SK-N-SH (cell line): ENCODE measurements around the gene GDPD3. TPM values are rescaled to one million over a fixed set of nuclear protein-coding genes. Genes with fewer than 3 reads are reported as not detected.

Source experiments
- CTCF ChIA-PET: fragments of 300-600, 350-600 bp; formaldehyde crosslinking; extraction: SDS; loops from one replicate; lab custom pipeline; 2021; lab: Yijun Ruan, JAX
- POLR2A ChIA-PET: fragments of 350-600 bp; sonication (Branson Sonifier 250); formaldehyde crosslinking; extraction: SDS; loops from one replicate; lab custom pipeline; 2020; ENCODE audit warnings: antibody characterized with exemption, inconsistent platforms; lab: Yijun Ruan, JAX
- DNase-seq: peaks from one replicate; pipeline ENCODE4 v3.0.0; 2012
- H2AFZ ChIP-seq: fragments of 200-600 bp; sonication (generic); 2 replicates; pipeline ENCODE4 v1.8.1; 2016; ENCODE audit warnings: antibody characterized with exemption, mild to moderate bottlenecking, low read depth
- H3F3A ChIP-seq: fragments of 200-600 bp; sonication (generic); replicated peaks from 2 replicates; pipeline ENCODE3; 2016; ENCODE audit warnings: antibody characterized with exemption, mild to moderate bottlenecking; ENCODE audit not compliant: insufficient read depth
- H3K27ac ChIP-seq, 2 experiments: fragments of 200-500 bp in 1 of 2; fragments of 200-600 bp in 1 of 2; sonication (Bioruptor generic) in 1 of 2; sonication (generic), shearing (Covaris generic) in 1 of 2; 2 replicates each; pipeline versions ENCODE4 v1.5.1 to v1.6.1; 2014 to 2016; ENCODE audit warnings: low read depth in 2 of 2, inconsistent platforms in 1 of 2, low read length in 1 of 2, mild to moderate bottlenecking in 1 of 2, mixed read lengths in 1 of 2
- H3K27me3 ChIP-seq: fragments of 200-600 bp; sonication (generic), shearing (Covaris generic); 2 replicates; pipeline ENCODE4 v1.6.1; 2016; ENCODE audit warnings: mixed run types; ENCODE audit not compliant: insufficient read depth
- H3K36me3 ChIP-seq, 2 experiments: fragments of 200-500 bp in 1 of 2; fragments of 200-600 bp in 1 of 2; sonication (Bioruptor generic) in 1 of 2; sonication (generic) in 1 of 2; replicated peaks in 1 of 2; 2 replicates each; pipeline versions ENCODE3 to v1.5.1; 2014 to 2016; ENCODE audit warnings: low read length in 1 of 2, mild to moderate bottlenecking in 1 of 2; ENCODE audit not compliant: insufficient read depth in 2 of 2, control insufficient read depth in 1 of 2
- H3K4me1 ChIP-seq, 2 experiments: fragments of 200-500 bp in 1 of 2; fragments of 200-600 bp in 1 of 2; sonication (Bioruptor generic) in 1 of 2; sonication (generic), shearing (Covaris generic) in 1 of 2; 2 replicates each; pipeline versions ENCODE4 v1.5.1 to v1.6.1; 2014 to 2016; ENCODE audit warnings: low read depth in 1 of 2, low read length in 1 of 2, mixed run types in 1 of 2; ENCODE audit not compliant: insufficient read depth in 2 of 2, control insufficient read depth in 1 of 2
- H3K4me2 ChIP-seq: fragments of 200-600 bp; sonication (generic), shearing (Covaris generic); 2 replicates; pipeline ENCODE4 v1.6.1; 2017; ENCODE audit warnings: mixed run types
- H3K4me3 ChIP-seq, 2 experiments: fragments of 200-500 bp in 1 of 2; fragments of 200-600 bp in 1 of 2; sonication (Bioruptor generic) in 1 of 2; sonication (generic), shearing (Covaris generic) in 1 of 2; 2 replicates each; pipeline versions ENCODE4 v1.5.1 to v1.8.1; 2014 to 2016; ENCODE audit warnings: low read depth in 2 of 2, inconsistent platforms in 1 of 2, low read length in 1 of 2, mild to moderate bottlenecking in 1 of 2, mixed read lengths in 1 of 2, moderate library complexity in 1 of 2
- H3K79me2 ChIP-seq: fragments of 200-600 bp; sonication (generic); 2 replicates; pipeline ENCODE4 v1.8.1; 2017; ENCODE audit warnings: mild to moderate bottlenecking; ENCODE audit not compliant: insufficient read depth
- H3K9ac ChIP-seq: fragments of 200-600 bp; sonication (generic); 2 replicates; pipeline ENCODE4 v1.6.1; 2017; ENCODE audit warnings: mixed run types
- H3K9me2 ChIP-seq: fragments of 200-600 bp; sonication (generic); 2 replicates; pipeline ENCODE4 v1.6.1; 2017; ENCODE audit warnings: mixed run types
- H3K9me3 ChIP-seq: fragments of 200-600 bp; sonication (generic); 2 replicates; pipeline ENCODE4 v1.6.1; 2017; ENCODE audit warnings: mixed run types, mild to moderate bottlenecking, moderate library complexity
- H4K20me1 ChIP-seq: fragments of 200-600 bp; sonication (generic); 2 replicates; pipeline ENCODE4 v1.6.1; 2017; ENCODE audit warnings: mild to moderate bottlenecking, mixed run types; ENCODE audit not compliant: insufficient read depth
- EP300 ChIP-seq, 2 experiments: IDR thresholded peaks; 2 replicates each; pipeline versions ENCODE4 v1.4.0 to v1.6.1; 2012; ENCODE audit warnings: borderline replicate concordance in 1 of 2, low read depth in 1 of 2, low read length in 1 of 2
- EZH2phosphoT487 ChIP-seq: fragments of 200-600 bp; sonication (generic); IDR thresholded peaks from 2 replicates; pipeline ENCODE4 v1.6.1; 2017; ENCODE audit warnings: low read depth, mixed run types, mild to moderate bottlenecking, antibody characterized with exemption, moderate library complexity, borderline replicate concordance
- FOSL2 ChIP-seq: IDR thresholded peaks from 2 replicates; pipeline ENCODE4 v1.4.0; 2012; ENCODE audit warnings: low read depth, mild to moderate bottlenecking, moderate library complexity, borderline replicate concordance
- GABPA ChIP-seq: IDR thresholded peaks from 2 replicates; pipeline ENCODE4 v1.4.0; 2012; ENCODE audit warnings: low read depth, mild to moderate bottlenecking
- GATA2 ChIP-seq: sonication (generic); formaldehyde crosslinking; IDR thresholded peaks from 2 replicates; pipeline ENCODE4 v1.5.0; 2020; ENCODE audit warnings: mild to moderate bottlenecking, missing genetic modification reagents
- PBX3 ChIP-seq: IDR thresholded peaks from 2 replicates; pipeline ENCODE4; 2012
- POLR2AphosphoS5 ChIP-seq: IDR thresholded peaks from 2 replicates; pipeline ENCODE4 v1.6.1; 2012; ENCODE audit warnings: low read depth, low read length
- RAD21 ChIP-seq: IDR thresholded peaks from 2 replicates; pipeline ENCODE4 v1.6.1; 2012; ENCODE audit warnings: mild to moderate bottlenecking, low read length
- RFX5 ChIP-seq: IDR thresholded peaks from 2 replicates; pipeline ENCODE4 v1.6.1; 2012; ENCODE audit warnings: mild to moderate bottlenecking, improper control_type of control experiment, low read length
- RXRA ChIP-seq: IDR thresholded peaks from 2 replicates; pipeline ENCODE4 v1.4.0; 2012; ENCODE audit warnings: low read depth, mild to moderate bottlenecking, borderline replicate concordance
- SIN3A ChIP-seq: IDR thresholded peaks from 2 replicates; pipeline ENCODE4 v1.6.1; 2012; ENCODE audit warnings: low read depth, mild to moderate bottlenecking, low read length, moderate library complexity, borderline replicate concordance
- TCF12 ChIP-seq: IDR thresholded peaks from 2 replicates; pipeline ENCODE4 v1.4.0; 2012
- WGBS: methylation state at CpG from one replicate; pipeline ENCODE4 v1.1.6; 2017; ENCODE audit warnings: low lambda C conversion rate; 5-methylcytosine and 5-hydroxymethylcytosine counted together
- polyA plus RNA-seq, 3 experiments: library from polyadenylated mRNA; depleted of rRNA; stranded (reverse); fragments of >200 nt; gene quantifications; 2 replicates each; pipeline ENCODE4 v1.2.3, GENCODE V29; 2012
- TF ChIP-seq, protein P1 (sequence below): IDR thresholded peaks from 2 replicates; pipeline ENCODE4 v1.4.0; 2012; ENCODE audit warnings: low read depth, borderline replicate concordance

The GDPD3 gene
- polyA plus RNA-seq, 1 of the 3 experiments (the other 2 are of a cell fraction): 2.3 TPM

- no peak overlapping the region for H3K9ac ChIP-seq
- TF ChIP-seq RAD21 (peak; percentile 50), RFX5 (no peak)
- no peaks in the 10 kb centered on the region for H3K36me3 ChIP-seq
- H3K4me2 ChIP-seq: no peak overlapping the region
- H3K9me2 ChIP-seq: no peaks in the 10 kb centered on the region
- no peaks in the 10 kb centered on the region for H3F3A ChIP-seq
- H3K4me3 ChIP-seq: no peak overlapping the region
- H3K27ac ChIP-seq: no peak overlapping the region
- H4K20me1 ChIP-seq: no peaks in the 10 kb centered on the region
- no peak for DNase-seq
- ChIA-PET POLR2A (no interaction called here), CTCF (interaction anchor here (0.7 to 1.2 kb wide), 5 partner anchors 12 to 51 kb away, joined by 3 to 4 read pairs (median 3); partner anchors contain the start of gene TBX6)
- H3K4me1 ChIP-seq: peaks cover 0 to 3% of the 10 kb centered on the region in 2 experiments; a peak in 1 of 4 replicates
- no peaks in the 10 kb centered on the region for H3K27me3 ChIP-seq
- no peaks in the 10 kb centered on the region for H3K9me3 ChIP-seq
- WGBS: 73% methylated on average over 13 of the region's 13 CpGs
- H2AFZ ChIP-seq: no peak overlapping the region
- no peaks in the 10 kb centered on the region for H3K79me2 ChIP-seq
Measured at GRCh38 chr16:30142672-30143346, 29.5 kb upstream of the GDPD3 start.

DNA sequence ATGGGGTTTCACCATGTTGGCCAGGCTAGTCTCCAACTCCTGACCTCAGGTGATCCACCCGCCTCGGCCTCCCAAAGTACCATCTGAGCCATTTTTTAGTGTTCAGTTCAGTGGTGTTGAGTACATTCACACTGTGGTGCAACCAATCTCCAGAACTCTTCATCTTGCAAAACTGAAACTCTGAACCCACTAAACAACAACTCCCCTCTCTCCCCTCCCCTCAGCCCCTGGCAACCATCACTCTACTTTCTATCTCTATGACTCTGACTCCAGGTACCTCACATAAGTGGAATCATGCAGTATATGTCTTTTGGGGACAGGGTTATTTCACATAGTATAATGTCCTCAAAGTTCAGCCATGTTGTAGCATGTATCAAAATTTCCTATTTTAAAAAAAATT is 28.4 kb upstream of the GDPD3 start:
- TF ChIP-seq EZH2phosphoT487 (no peak), FOSL2 (no peak), RXRA (no peak), GATA2 (CRISPR knock-in tag) (no peak), RFX5 (no peak), SIN3A (no peak)
- DNase-seq: no peak
- no peak overlapping the region for H3K27ac ChIP-seq
- ChIA-PET POLR2A (no interaction called here), CTCF (interaction anchor here (1.2 kb wide), 1 partner anchor 23 kb away, joined by 3 read pairs; no protein-coding TSS in a partner anchor)
- no peak overlapping the region for H3K9ac ChIP-seq
- H3K27me3 ChIP-seq: no peaks in the 10 kb centered on the region
- no peak overlapping the region for H2AFZ ChIP-seq
- WGBS: 91% methylated on average over 2 of the region's 2 CpGs
- H3K9me2 ChIP-seq: no peaks in the 10 kb centered on the region
- H3K4me1 ChIP-seq: peaks cover 0 to 3% of the 10 kb centered on the region in 2 experiments; a peak in 1 of 4 replicates
- H3K79me2 ChIP-seq: no peaks in the 10 kb centered on the region
- H3K9me3 ChIP-seq: no peaks in the 10 kb centered on the region
- no peak overlapping the region for H3K4me3 ChIP-seq
- no peaks in the 10 kb centered on the region for H4K20me1 ChIP-seq
- H3F3A ChIP-seq: no peaks in the 10 kb centered on the region
- H3K36me3 ChIP-seq: no peaks in the 10 kb centered on the region
- H3K4me2 ChIP-seq: no peak overlapping the region

DNA sequence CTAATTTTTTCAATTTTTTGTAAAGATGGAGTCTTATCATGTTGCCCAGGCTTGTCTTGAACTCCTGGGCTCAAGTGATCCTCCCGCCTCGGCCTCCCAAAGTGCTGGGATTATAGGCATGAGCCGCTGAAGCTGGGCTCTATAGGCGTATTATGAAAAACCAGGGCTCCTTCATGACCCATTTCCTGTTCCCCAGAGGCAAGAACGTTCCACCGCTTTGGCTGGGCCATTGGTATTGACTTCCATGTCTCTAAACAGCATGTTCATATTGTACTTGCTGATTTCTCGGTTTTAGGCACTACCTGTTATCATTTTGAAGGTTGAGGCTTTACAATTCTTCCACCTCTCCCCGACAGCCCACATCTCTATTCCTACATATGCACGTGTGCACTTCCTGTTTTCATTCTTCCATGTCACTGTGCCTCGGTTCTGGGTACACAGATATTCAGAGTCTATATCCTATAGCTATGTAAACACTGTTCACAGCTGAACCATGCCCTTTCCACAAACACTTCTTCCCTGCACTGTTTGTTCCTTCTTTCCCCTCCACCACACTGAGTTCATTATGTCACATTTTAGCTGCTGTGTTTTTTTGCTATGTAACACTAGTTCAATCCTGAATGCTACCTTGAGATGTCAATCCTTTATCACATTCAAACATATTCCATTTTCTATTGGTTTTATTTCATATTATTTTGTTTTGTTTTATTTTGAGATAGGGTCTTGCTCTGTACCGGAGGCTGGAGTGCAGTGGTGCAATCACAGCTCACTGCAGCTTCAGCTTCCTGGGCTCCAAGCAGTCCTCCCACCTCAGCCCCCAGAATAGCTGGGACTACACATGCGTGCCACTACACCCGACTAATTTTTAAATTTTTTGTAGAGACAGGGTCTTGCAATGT is 26.5 kb upstream of the GDPD3 start:
- Histone ChIP-seq H3K9ac (no peak overlapping the region), H3K4me2 (no peak overlapping the region), H3K9me3 (no peaks in the 10 kb centered on the region), H3K4me1 (peaks cover 0 to 3% of the 10 kb centered on the region in 2 experiments; a peak in 1 of 4 replicates), H2AFZ (no peak overlapping the region), H3K79me2 (no peaks in the 10 kb centered on the region), H3F3A (no peaks in the 10 kb centered on the region), H3K27me3 (no peaks in the 10 kb centered on the region), H3K36me3 (no peaks in the 10 kb centered on the region), H3K27ac (no peak overlapping the region), H4K20me1 (no peaks in the 10 kb centered on the region), H3K4me3 (no peak overlapping the region), H3K9me2 (no peaks in the 10 kb centered on the region)
- POLR2A ChIA-PET: no interaction called here
- CTCF ChIA-PET: interaction anchor here (0.6 to 0.9 kb wide), 2 partner anchors 16 to 47 kb away, joined by 3 read pairs; no protein-coding TSS in a partner anchor
- 78% methylated on average over 13 of the region's 13 CpGs for WGBS
- no peak for DNase-seq
- TF ChIP-seq, protein P1, sequence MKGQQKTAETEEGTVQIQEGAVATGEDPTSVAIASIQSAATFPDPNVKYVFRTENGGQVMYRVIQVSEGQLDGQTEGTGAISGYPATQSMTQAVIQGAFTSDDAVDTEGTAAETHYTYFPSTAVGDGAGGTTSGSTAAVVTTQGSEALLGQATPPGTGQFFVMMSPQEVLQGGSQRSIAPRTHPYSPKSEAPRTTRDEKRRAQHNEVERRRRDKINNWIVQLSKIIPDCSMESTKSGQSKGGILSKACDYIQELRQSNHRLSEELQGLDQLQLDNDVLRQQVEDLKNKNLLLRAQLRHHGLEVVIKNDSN: no peak
- TF ChIP-seq EP300 (IDR thresholded peaks at IDR 0.05; ENCODE audit: borderline replicate concordance in 1 of 2, low read depth in 1 of 2, low read length in 1 of 2) (no peak), TCF12 (no peak), POLR2AphosphoS5 (no peak), PBX3 (no peak), RFX5 (no peak), GABPA (no peak), GATA2 (CRISPR knock-in tag) (no peak)
